Stimulated activated CD4-positive, alpha-beta T cell treated with anti-CD3 and anti-CD28 coated beads, Interleukin-12 subunit alpha, Interleukin-12 subunit beta, amount 100 ng/mL, for 48 hours (primary cell): ENCODE measurements around the gene CDC27.
"Not testable (repeated sequence)": the region's sequence is repeated elsewhere in the genome, so short reads cannot be mapped to it uniquely, and the experiment has no call there.

Experiments used
- DNase-seq, 3 donors: peaks; one replicate each; pipeline ENCODE4 v3.0.0-alpha.2; 2020; ENCODE audit warnings: low read depth in 2 of 3, low spot score in 1 of 3

The CDC27 gene

DNA sequence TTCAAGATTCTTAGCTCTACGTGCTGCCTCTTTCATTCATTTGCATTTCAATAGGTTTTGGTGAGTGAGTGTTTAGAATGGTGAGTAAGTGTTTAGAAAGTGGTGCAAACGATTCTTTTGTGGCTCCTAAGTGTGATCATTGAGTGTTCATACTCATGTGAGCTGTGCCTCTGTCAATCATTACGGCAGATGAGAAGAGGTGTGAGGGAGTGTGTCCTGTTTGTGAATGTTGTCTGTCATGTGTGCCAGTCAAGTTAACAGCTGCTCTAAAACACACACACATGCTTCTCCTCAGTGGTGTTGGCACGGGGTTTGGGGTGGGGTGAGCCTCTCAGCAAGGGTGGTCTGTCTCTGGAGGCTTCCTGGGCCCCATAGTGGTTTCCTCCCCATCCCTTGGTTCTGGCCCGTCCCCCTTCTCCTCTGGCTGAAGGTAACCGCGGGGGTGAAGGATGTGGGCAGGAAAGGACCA lies 31.5 kb upstream of the CDC27 start:
- no peak for DNase-seq

DNA sequence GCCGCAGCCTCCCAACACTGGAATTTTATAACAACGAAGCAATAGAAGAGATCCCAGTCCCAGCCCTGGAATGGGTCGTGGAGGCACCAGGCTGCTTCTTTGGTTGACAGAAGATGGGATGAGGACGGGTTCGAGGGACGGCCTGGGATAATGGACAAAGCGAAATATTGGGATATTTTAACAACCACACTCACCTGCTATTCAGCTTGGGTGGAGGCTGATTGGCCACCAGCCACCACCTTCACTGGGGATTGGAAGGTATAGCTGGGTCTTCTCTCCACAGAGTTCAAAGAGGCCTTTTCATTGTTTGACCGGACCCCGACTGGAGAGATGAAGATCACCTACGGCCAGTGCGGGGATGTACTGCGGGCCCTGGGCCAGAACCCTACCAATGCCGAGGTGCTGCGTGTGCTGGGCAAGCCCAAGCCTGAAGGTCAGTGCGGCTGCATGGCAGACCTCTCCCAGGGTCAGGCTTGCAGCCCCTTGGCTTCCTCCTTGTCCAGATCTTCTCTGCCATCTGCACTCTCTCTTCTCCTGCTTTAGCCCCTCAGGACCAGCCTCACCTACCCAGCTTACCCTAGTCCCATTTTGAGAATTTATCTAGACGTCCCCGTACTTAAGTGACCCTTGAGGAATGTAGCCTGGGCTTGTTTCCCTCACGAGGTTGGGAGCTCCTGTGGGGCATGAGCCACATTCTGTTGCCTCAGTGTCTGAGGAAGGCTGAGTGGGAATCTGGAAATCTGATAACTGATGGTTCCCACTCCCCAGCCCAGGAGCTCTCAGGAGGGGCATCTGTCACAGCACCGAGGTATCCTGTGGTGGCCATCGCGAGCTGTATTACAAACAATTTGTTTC lies 30.8 kb upstream of the CDC27 start:
- no peak for DNase-seq

DNA sequence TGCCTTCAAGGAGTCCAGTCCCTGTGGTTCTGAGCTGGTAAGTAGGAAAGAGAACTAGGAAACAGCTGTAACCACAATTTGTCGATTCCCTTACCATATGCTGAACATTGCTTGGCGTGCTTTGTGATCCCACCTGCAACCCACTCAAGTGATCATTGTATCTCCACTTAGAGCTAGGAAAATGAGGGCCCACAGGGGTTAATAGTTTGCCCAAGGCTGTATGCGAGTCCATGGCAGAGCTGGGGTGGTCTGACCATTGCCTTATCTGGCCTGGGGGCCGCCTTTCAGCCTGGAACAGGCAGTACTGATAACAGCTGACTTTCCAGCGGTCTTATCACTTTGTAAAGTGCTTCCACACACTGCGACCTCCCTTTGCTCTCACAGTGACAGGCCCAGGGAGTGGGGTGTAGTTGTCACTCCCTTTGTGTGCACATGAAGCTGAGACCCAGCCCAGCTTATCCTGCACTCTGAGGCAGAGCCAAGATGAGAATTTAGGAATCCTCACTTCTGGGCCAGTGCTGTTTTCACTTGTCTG lies 29.9 kb upstream of the CDC27 start:
- no peak for DNase-seq

DNA sequence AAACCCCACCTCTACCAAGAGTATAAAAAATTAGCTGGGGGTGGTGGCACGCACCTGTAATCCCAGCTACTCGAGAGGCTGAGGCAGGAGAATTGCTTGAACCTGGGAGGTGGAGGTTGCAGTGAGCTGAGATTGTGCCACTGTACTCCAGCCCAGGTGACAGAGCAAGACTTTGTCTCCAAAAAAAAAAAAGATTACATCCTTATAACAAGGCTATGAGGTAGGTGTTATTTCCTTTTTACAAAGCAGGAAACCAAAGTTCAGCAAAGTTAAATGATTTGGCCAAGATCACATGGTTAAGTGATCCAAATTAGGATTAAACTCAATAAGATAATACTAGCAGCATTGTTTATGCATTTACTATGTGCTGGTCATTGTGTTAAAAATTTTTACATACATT lies 28.2 kb upstream of the CDC27 start:
- not testable (repeated sequence) for DNase-seq

DNA sequence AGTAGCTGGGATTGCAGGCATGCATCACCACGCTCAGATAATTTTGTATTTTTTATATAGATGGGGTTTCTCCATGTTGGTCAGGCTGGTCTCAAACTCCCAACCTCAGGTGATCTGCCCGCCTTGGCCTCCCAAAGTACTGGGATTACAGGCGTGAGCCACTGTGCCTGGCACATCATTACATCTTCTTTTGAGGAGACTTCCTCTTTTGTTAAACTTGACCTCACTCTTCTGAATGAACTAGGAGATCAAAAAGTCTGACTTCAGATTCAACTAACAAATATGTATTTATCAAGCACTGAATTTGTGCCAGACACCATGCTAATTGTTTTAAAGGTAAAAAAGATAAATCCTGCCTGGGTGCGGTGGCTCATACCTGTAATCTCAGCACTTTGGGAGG lies 27.7 kb upstream of the CDC27 start:
- not testable (repeated sequence) for DNase-seq

DNA sequence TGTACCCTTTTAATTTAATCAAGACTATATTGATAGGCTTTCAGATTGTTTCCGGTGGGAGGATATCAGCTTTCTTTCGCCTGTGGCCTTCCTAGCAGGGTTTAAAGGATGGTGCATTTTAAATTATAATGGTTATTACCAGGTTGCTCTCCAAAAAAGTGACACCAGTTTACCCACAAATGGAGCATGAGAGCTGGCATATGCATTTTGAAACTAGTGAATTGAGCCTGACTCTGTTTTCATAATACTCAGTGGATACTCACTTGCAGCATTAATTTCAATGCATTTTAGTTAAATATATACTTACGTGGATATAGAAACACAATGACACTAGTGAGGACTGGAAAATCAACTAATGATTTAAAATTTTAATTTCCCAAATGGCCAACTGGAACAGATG lies 25.8 kb upstream of the CDC27 start:
- no peak for DNase-seq

DNA sequence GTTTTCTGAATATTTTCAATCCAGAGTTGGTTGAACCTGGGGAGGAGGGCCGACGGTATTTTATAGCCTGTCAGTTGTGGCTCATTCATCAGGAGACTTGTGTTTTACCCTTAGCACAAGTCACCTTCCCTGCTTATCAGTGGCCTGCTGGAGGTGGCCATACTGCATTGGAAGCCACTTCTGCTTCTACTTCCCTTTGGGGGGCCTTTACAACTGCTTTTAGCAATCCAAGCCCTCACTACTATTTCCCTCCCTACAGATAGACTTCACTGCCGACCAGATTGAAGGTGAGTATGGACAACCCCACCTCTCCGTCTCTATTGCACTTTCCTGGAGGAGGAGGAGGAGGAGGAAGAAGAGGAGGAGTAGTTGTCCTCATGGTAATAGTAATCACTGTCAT lies 24.4 kb upstream of the CDC27 start:
- DNase-seq, result no peak

DNA sequence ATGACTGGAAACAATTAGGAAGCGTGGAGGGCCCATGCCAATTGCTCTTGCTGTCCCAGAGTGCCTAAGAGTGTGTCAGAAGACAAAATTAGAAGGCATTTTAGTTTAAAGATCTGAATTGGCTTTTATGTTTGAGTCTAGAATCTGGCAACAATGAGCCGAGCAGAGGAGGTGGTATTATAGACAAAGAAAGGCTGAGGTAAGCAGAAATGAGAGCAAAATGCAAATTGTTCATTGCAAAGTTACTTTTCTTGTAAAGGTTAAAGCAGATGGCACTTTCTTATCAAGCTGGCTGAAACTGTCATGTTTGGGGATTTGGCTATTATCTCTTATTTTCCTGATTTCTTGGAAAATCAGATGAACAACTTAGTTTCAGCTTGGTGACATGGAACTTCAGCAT lies 23.4 kb upstream of the CDC27 start:
- no peak for DNase-seq

DNA sequence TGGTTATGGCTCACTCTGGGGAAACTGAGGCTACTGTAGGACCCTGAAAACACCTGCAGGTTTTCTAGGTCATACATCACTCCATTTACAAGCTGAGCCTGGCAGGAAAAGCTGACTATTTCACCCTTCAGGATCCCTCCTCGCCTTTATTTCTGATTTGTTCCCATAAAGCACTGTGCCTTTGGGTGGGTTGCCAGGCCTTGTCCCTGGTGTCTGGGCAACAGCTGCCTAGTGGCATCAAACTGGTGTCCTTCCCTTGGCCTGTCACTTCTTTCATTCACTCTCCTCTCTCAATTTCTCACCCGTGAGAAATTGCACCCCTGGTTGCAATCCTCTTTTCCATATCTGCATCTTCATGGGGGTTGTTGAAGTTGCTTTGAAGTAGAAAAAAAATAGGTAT lies 21.7 kb upstream of the CDC27 start:
- DNase-seq, result no peak

DNA sequence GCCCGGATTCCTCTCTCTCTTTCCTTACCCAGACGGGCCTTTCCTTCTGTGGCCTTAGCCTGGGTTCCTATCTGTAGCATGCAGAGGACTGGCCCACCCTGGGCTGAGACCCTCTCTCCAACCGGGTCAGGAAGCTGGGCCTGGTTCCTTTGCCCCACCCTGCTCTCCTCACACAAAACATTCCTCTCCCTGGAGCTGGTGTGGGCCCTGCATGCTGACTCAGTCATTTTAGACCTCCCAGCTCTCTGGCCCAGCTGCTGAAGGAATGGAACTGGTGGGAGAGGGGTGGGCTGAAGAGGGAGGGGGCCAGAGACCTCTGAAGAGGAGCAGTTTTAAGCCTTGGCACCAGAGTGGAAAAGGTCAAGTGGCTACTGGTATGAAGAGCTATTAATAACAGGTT lies 21.0 kb upstream of the CDC27 start:
- no peak for DNase-seq

DNA sequence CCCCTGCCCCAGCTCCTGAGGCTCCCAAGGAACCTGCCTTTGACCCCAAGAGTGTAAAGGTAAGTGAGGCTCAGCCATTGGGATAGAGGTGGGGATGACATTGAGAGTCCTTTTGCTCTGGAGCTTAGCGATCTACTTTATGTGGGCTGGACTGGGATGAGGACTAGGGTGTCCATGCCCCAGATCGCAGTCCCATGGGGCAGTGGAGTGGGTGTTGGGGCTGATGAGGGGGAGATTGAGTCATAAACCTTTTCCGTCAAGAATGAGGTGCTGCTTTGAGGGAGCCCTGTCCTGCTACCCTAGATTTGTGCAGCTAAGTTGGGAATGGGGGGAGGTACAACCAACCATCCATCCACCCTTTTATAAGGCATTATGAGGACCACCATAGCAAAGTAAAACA lies 20.4 kb upstream of the CDC27 start:
- DNase-seq, result no peak

DNA sequence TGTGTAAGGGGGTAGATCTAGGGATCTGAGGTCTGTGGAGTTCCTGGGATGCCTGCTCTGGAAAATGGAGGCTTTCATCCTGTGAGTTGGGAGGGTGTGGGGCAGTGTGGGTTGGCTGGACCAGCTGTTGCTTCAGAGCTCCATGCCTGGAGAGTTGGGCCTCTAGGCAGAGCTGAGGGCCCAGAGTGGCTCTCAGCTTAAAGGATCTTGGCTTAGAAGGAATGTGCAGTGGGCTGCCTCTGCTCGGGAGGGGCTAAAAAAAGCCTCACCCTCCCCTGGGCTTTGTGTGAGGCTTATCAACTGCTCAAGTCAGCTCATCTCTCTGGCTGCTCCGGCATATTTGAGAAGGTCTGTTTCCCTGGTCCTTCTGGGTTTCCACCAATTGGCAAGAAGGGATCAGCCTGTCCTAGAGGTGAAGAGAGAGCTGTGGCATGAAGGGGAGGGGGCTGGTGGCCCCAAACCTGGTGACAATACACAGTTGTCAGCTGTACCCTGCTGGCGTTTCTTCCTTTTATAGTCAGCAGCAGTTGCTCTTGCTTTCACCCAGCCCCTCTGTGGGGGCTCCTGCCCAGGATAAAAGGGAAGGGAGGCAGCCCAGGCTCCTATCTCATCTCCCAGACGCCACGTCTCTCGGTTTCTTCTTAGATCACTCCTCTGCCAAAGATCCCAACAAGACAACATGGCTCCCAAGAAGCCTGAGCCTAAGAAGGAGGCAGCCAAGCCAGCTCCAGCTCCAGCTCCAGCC lies 19.8 kb upstream of the CDC27 start, which contains the start of gene MYL4:
MYL4 (plus strand) TSS at position 605 of the 745 bp plus-strand sequence; CDS start at position 680, 75 bp downstream.
- DNase-seq, result no peak

DNA sequence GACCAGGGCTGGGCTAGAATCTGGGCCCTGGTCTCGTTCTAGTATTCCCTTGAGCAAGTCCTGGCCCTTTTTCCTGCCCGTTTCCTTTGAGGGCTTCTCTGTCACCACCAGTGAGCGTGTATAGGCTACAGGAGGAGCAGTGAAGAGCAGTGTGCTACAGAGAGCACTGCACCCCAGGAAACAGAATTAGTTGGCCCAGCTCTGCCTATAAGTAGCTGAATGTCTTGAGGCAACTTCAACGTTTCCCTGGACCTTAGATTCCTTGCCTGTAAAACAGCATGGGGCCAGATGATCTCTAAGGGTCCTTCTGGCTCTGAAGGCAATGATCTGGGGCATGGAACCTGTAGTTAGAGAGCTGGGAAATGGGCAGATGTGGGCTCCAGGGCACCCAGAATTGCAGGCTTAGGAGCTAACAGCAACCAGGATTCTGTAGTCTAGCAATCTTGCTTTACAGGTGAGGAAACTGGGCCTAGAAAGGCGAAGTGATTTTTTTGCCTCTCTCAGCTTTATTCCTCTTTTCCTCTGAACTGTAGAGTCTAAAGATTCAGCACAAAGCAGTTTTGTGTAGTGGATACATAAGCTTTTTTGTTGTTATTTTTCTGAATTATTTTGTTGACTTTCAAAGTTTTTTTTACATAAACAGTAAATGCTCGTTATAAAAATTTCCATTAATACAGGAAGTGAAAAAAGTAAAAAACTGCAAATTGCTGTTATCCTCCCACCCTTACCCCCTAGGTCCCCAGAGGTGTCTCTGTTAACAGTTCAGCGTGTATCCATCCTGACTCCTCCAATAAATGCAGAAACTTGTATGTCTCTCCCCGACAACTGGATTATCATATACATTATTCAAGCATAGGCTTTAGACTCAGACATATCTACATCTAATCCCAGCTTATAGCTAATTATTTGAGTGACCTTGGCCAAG lies 18.3 kb upstream of the CDC27 start:
- DNase-seq, result no peak

DNA sequence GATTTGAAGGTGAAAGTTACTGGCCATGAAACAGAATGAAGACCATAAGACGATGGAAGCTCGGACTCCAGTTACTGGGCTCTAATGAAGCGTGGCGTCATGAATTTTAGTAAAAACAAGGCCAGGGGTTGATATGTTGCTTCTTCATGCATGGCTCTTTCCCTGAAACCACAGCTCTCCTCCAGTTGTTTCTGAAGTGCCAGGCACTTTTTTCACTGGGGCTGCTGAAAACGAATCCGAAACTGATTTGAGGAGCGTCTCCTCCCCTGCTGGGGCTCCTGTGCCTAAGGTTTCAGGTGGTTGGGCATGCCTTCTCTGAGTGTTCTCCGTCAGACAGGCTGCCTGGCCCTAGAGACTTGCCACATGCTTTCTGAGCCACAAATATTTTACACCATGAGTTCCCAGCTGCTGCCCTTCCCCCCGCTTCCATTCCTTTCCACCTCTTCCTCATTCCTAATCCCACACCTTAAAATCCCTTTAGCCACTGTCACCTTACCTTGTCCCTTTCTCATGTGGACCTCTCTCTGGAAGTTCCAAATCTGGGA lies 16.4 kb upstream of the CDC27 start:
- peak; percentile 40 to 59 (median 53) for DNase-seq

DNA sequence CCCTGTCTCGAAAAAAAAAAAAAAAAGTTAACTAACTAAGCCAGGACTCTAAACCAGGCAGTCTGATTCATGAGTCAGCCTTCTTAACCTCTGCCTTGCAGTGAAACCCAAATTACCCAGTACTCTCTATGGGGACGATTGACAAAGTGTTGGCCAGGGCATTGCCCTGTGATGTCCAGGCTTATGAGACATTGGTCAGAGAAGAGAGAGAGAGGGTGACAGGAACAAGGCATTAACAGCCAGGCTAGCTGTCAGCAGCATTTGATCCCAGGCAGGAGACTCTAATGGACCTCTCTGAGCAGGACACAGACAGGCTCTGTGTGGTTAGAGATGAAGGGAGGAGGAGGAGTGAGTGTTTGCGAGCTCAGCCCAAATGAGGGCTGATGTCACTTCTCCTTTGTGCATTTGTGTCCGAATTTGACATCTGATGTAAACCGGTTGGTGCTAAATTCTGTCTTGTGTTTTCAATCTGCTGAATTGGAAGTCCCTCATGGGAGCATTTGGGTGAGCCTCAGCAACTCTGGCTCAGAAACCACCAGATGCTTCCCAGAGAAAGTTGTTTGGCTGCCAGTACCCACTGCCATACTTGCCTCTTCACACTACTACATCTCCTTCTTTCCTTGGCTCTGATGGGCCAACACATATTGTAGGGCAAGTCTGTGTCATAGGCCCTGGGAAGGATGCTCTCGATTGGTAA lies 15.8 kb upstream of the CDC27 start:
- peak in 1 of 3 donors; percentile 21 for DNase-seq

DNA sequence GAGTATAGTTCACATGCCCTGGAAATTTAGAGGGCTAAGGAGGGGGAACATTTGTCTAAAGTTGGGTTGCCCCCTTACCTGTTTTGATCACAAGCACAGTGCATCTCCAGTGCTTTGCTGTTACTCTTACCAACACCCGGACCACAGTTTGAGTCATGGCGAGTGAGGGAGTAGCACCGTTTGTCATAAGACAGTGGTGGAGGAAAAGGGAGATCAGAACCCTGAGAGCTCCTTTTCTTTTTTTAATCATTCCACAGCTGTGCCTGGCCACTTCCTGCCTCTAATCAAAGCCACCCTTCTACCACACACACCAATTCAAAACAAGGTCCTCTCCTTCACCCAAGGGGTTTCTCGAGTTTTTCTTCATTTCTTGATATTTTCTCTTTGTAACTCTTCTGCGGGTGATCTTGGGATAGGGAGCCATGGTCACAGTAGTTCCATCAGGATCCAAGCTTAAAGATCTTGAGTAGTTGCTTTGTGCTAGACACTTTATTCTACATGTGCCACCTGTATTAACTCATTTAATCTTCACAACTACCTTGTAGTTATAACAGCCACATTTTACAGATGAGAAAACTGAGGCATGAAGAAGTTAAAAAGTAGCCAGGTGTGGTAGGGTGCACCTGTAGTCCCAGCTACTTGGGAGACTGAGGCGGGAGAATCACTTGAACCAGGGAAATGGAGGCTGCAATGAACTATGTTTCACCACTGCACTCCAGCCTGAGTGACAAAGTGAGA lies 15.1 kb upstream of the CDC27 start:
- DNase-seq, result peak in 2 of 3 donors; percentile 44 to 52

DNA sequence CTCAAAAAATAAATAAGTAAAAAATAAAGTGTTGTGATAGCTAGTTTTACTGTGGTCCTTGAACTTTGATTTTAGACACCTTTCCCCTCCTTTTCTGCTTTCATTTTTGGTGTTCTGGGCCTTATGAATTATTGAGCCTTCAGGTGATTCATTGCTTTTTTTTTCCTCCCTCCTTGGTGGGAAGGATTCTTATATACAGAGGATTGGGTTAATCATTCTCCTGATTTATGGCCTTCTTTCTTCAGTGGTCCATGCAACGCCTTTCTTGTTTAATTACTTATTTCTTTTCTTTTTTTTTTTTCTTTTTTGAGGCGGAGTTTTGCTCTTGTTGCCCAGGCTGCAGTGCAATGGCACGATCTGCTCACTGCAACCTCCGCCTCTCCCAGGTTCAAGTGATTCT lies 12.1 kb upstream of the CDC27 start:
- DNase-seq, result no peak

DNA sequence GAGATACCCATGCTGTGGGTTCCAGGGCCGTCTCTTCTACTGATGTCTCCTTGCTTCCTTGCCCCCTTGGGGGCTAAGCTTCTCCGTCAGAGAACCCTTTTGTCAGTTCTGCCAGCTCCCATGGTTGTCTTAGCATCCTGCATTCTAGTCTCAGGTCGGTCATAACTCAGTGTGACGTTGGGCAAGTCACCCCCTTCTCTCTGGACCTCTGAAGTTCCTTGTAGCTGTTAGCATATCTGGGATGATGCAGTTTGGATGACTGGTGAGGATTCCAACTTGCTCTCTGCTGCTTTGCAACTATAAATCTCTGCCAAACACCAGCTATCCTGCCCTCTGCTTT lies 11.2 kb upstream of the CDC27 start:
- no peak for DNase-seq

DNA sequence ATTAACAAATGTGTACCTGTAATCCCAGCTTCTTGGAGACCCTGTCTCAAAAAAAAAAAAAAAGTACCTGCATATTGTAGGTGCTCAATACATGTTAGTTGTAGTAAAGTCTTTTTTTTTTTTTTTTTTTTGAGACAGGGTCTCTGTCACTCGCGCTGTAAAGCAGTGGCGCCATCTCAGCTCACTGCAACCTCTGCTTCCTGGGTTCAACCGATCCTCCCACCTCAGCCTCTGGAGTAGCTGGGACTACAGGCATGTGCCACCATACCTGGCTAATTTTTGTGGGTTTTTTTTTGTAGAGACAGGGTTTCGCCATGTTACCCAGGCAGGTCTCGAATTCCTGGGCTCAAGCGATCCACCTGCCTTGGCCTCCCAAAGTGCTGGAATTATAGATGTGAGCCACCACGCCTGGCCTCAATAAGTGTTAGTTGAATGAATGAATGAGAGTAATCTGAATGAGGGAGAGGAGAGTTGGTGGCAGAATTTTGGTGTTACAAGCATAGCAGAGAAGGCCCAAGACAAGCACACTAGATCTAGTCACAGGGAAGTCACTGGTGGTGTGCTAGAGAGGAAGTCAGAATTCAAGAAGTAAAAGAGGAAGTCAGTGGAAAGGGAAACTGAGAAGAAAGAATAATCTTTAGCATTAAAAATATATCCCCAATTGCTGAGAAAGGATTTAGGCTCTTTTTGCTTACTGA lies 10.7 kb upstream of the CDC27 start:
- no peak for DNase-seq
